ENCODE measurements around the gene GMDS. TPM values are rescaled to one million over a fixed set of nuclear protein-coding genes. Genes with fewer than 3 reads are reported as not detected.

The GMDS gene
- total RNA-seq, 1 experiment from 2014 or later: 27.6 TPM

- TF ChIP-seq CTCF (conservative IDR thresholded peaks at IDR 0.05): no peak
- Histone ChIP-seq H3K23me2 (ENCODE audit: insufficient read length, low read depth, low read length, poor library complexity, severe bottlenecking) (no peaks in the 10 kb centered on the region), H4K5ac (ENCODE audit: insufficient read length, low read depth, low read length) (no peak overlapping the region), H3K4ac (ENCODE audit: low read depth, low read length) (no peak overlapping the region), H2BK5ac (ENCODE audit: insufficient read length, low read length) (no peak overlapping the region), H2AK5ac (ENCODE audit: insufficient read length, low read length) (no peak overlapping the region), H3K9me3 (ENCODE audit: control insufficient read depth, low read depth, low read length) (peaks cover under 1% of the 10 kb centered on the region), H3K56ac (ENCODE audit: insufficient read length, low read depth, low read length) (no peak overlapping the region), H3K14ac (ENCODE audit: insufficient read depth, low read length) (no peak overlapping the region), H2BK120ac (ENCODE audit: low read depth, low read length, poor library complexity, severe bottlenecking) (no peak overlapping the region), H3K4me2 (ENCODE audit: insufficient read depth, insufficient read length, low read length) (no peak overlapping the region), H3K4me1 (ENCODE audit: insufficient read depth, low read length) (no peaks in the 10 kb centered on the region), H2BK20ac (ENCODE audit: low read depth, low read length, poor library complexity, severe bottlenecking) (no peak overlapping the region), H3K23ac (ENCODE audit: insufficient read length, low read depth, low read length) (no peak overlapping the region), H3K18ac (ENCODE audit: insufficient read length, low read depth, low read length) (no peak overlapping the region), H3K9ac (ENCODE audit: extremely low read depth, insufficient read length, low read length) (no peak overlapping the region), H3T11ph (ENCODE audit: low read length) (no peak overlapping the region), H3K27me3 (ENCODE audit: insufficient read depth, low read length) (no peaks in the 10 kb centered on the region), H2BK12ac (ENCODE audit: insufficient read length, low read depth, low read length) (no peak overlapping the region), H4K8ac (replicated peaks; ENCODE audit: insufficient read length, low read depth, low read length) (no peak overlapping the region), H4K20me1 (ENCODE audit: control insufficient read depth, insufficient read depth, insufficient read length) (no peaks in the 10 kb centered on the region), H2BK15ac (ENCODE audit: low read depth, low read length) (no peak overlapping the region), H4K91ac (ENCODE audit: insufficient read length, low read depth, low read length) (no peak overlapping the region), H3K79me1 (ENCODE audit: insufficient read depth, low read depth, low read length, poor library complexity, severe bottlenecking) (no peaks in the 10 kb centered on the region), H3K79me2 (ENCODE audit: insufficient read depth, low read length) (no peaks in the 10 kb centered on the region), H2AFZ (ENCODE audit: low read length) (no peak overlapping the region), H3K27ac (ENCODE audit: insufficient read length, low read depth, low read length) (no peak overlapping the region)
- no peaks in the 10 kb centered on the region for H3K27me3 Mint-ChIP-seq (ENCODE audit: low read depth)
- H3K4me3 Mint-ChIP-seq: no peak overlapping the region
- WGBS (ENCODE audit: extremely low coverage, insufficient read length, low lambda C conversion rate): no CpG with 5 or more reads among the region's 7 CpGs
- peaks cover 4 to 8% (median 7%) of the 10 kb centered on the region in 3 experiments for H3K36me3 Mint-ChIP-seq (ENCODE audit: insufficient read depth in 1 of 3, low read depth in 3 of 3)
- H3K27ac Mint-ChIP-seq: peak overlapping the region in 1 of 3 experiments; percentile 36; a peak in 1 of 7 replicates
- H3K9me3 Mint-ChIP-seq: peaks cover 7 to 12% of the 10 kb centered on the region in 2 experiments
- H3K4me1 Mint-ChIP-seq: peaks cover 1 to 5% of the 10 kb centered on the region in 2 experiments
- no peak for DNase-seq
Measured at GRCh38 chr6:1850840-1851157, 394.6 kb downstream of the GMDS start.
